HL-60 (cell line): ENCODE results near the gene EIF1AD.

Experiments used
- DNase-seq, 2 experiments: peaks; one replicate each; pipeline ENCODE4 v3.0.0-alpha.2; 2010 to 2020; ENCODE audit warnings: low read depth in 1 of 2, low spot score in 1 of 2
- H3K27ac ChIP-seq: fragments of 250-450 bp; sonication (Bioruptor Pico); replicated peaks from 2 replicates; pipeline ENCODE4 v1.5.1; 2020; ENCODE audit warnings: mild to moderate bottlenecking, moderate library complexity
- H3K27me3 ChIP-seq: fragments of 250-450 bp; sonication (Bioruptor Pico); 2 replicates; pipeline ENCODE4 v1.5.1; 2021; ENCODE audit warnings: mild to moderate bottlenecking, moderate library complexity; ENCODE audit not compliant: insufficient read depth, poor library complexity, severe bottlenecking
- H3K4me3 ChIP-seq: replicated peaks from 2 replicates; pipeline ENCODE4 v1.5.1; 2011; ENCODE audit warnings: mild to moderate bottlenecking, control low read depth, low read length; ENCODE audit not compliant: insufficient read depth
- CTCF ChIP-seq: IDR thresholded peaks from one replicate; pipeline ENCODE4 v1.5.1; 2011; ENCODE audit warnings: low read length, control low read depth, inconsistent platforms; ENCODE audit not compliant: insufficient read depth
- GABPA ChIP-seq: IDR thresholded peaks from 2 replicates; pipeline ENCODE4 v1.6.1; 2012; ENCODE audit warnings: low read depth
- POLR2AphosphoS5 ChIP-seq: IDR thresholded peaks from 2 replicates; pipeline ENCODE4 v1.6.1; 2012; ENCODE audit warnings: low read depth
- REST ChIP-seq: IDR thresholded peaks from 2 replicates; pipeline ENCODE4 v1.6.1; 2012; ENCODE audit warnings: low read depth; ENCODE audit not compliant: insufficient replicate concordance
- SPI1 ChIP-seq: IDR thresholded peaks from 2 replicates; pipeline ENCODE4 v1.6.1; 2012; ENCODE audit warnings: low read depth, mild to moderate bottlenecking, borderline replicate concordance

EIF1AD gene

GRCh38 chr11:65988791-65989592 lies 13.0 kb downstream of the EIF1AD start:
- Histone ChIP-seq H3K27ac (no peak overlapping the region), H3K27me3 (no peaks in the 10 kb centered on the region), H3K4me3 (no peak overlapping the region)
- TF ChIP-seq SPI1 (peak; percentile 15; the same call in 1 of the 2 replicates), CTCF (peak; percentile 96), POLR2AphosphoS5 (no peak)
- peak; percentile 83 to 95 for DNase-seq

DNA sequence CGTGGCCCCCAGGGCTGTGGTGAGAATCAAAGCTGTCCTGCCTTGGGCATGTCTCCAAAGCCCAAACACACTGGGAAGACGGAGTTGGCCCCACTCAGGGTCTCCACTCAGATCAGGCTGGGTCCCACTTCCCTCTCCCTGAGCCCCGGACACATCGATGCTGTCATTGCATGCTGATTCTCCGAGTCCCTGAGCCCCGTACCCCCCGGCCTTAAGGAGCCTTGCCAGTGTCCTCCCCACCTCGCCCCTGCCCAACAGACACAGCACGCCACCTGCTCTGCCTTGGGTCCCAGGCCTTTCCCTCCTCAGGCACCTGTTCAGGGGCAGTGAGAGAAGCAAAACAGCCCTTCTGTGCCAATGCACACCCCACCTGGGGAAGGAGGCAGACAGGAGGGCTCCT lies 14.6 kb downstream of the EIF1AD start:
- Histone ChIP-seq H3K27me3 (no peaks in the 10 kb centered on the region), H3K27ac (no peak overlapping the region), H3K4me3 (no peak overlapping the region)
- DNase-seq, result no peak
- no peak for TF ChIP-seq CTCF
- TF ChIP-seq REST, result no peak
- no peak for TF ChIP-seq SPI1
- TF ChIP-seq POLR2AphosphoS5, result no peak
- TF ChIP-seq GABPA, result no peak

GRCh38 chr11:65983589-65983987 lies 18.4 kb downstream of the EIF1AD start:
- no peak overlapping the region for H3K27ac ChIP-seq
- TF ChIP-seq POLR2AphosphoS5 (no peak), GABPA (no peak), SPI1 (no peak), REST (no peak), CTCF (no peak)
- no peak overlapping the region for H3K4me3 ChIP-seq
- H3K27me3 ChIP-seq, result no peaks in the 10 kb centered on the region
- no peak for DNase-seq
